ENCODE measurements around the gene LDLR.

GRCh38 chr19:11131471-11131870, 42.2 kb downstream of the LDLR start:
- TF ChIP-seq POLR2A (IDR thresholded peaks at IDR 0.05) = no peak
- TF ChIP-seq CTCF (IDR thresholded peaks at IDR 0.05) = no peak
